Panc1 (cell line): ENCODE data around the gene TTC28. TPM values are rescaled to one million over a fixed set of nuclear protein-coding genes. Genes with fewer than 3 reads are reported as not detected.

Experiments used
- ATAC-seq: fragments of 200-7000 bp; cut with Tn5 transposase; 2 replicates; pipeline ENCODE4 v1.9.1; 2020; ENCODE audit warnings: mild to moderate bottlenecking, moderate library complexity
- BruUV-seq: library from RNA; stranded (reverse); fragments of 400-500 nt; replicated peaks from 2 replicates; lab custom pipeline; 2021; lab: Mats Ljungman, UMichigan
- CTCF ChIA-PET: fragments of 300-600 bp; sonication (Branson Sonifier 250); formaldehyde crosslinking; loops from one replicate; lab custom pipeline; 2022; ENCODE audit warnings: antibody characterized with exemption; lab: Charles Lee
- POLR2A ChIA-PET: fragments of 300-600 bp; sonication (Branson Sonifier 250); formaldehyde crosslinking; loops from one replicate; lab custom pipeline; 2022; ENCODE audit warnings: antibody characterized with exemption; lab: Charles Lee
- DNase-seq: peaks from one replicate; pipeline ENCODE4 v3.0.0-alpha.2; 2010; ENCODE audit warnings: low read depth, low spot score
- H3K27ac ChIP-seq: 2 replicates; pipeline ENCODE4 v1.5.1; 2011; ENCODE audit warnings: mild to moderate bottlenecking, low read length, inconsistent platforms
- H3K27me3 ChIP-seq: fragments of 200-500 bp; sonication (Bioruptor generic); 2 replicates; pipeline ENCODE4 v1.6.0; 2014; ENCODE audit warnings: low read length, inconsistent platforms; ENCODE audit not compliant: control insufficient read depth, insufficient read depth
- H3K36me3 ChIP-seq: fragments of 200-500 bp; sonication (Bioruptor generic); 2 replicates; pipeline ENCODE4 v1.5.1; 2014; ENCODE audit warnings: inconsistent platforms, mild to moderate bottlenecking, low read length, moderate library complexity; ENCODE audit not compliant: control insufficient read depth, insufficient read depth
- H3K4me1 ChIP-seq: 2 replicates; pipeline ENCODE4 v1.5.1; 2011; ENCODE audit warnings: inconsistent platforms, mild to moderate bottlenecking, low read length, moderate library complexity; ENCODE audit not compliant: control insufficient read depth, insufficient read depth
- H3K4me3 ChIP-seq, 2 experiments: 2 replicates each; pipeline ENCODE4 v1.5.1; 2011 to 2012; ENCODE audit warnings: low read depth in 2 of 2, low read length in 2 of 2, mild to moderate bottlenecking in 2 of 2, inconsistent platforms in 1 of 2, moderate library complexity in 1 of 2
- H3K9me3 ChIP-seq: fragments of 200-500 bp; sonication (Bioruptor generic); 2 replicates; pipeline ENCODE4 v1.5.1; 2014; ENCODE audit warnings: low read depth, mild to moderate bottlenecking, inconsistent platforms, low read length, moderate library complexity; ENCODE audit not compliant: control insufficient read depth, insufficient read depth
- CTCF ChIP-seq: fragments of 450-650 bp; IDR thresholded peaks from 2 replicates; pipeline ENCODE4 v1.5.1; 2017; ENCODE audit warnings: mild to moderate bottlenecking
- POLR2AphosphoS5 ChIP-seq: IDR thresholded peaks from 2 replicates; pipeline ENCODE4 v1.6.1; 2012; ENCODE audit warnings: mild to moderate bottlenecking, low read depth, low read length, moderate library complexity
- SIN3A ChIP-seq: IDR thresholded peaks from 2 replicates; pipeline ENCODE4 v1.6.1; 2012; ENCODE audit warnings: low read depth, mild to moderate bottlenecking, low read length, moderate library complexity, borderline replicate concordance; ENCODE audit not compliant: insufficient read depth
- TCF7L2 ChIP-seq: IDR thresholded peaks from 2 replicates; pipeline ENCODE4 v1.6.1; 2011; ENCODE audit warnings: mild to moderate bottlenecking, low read depth, low read length, inconsistent platforms
- in situ Hi-C: cut with HindIII; loops from 2 replicates; pipeline ENCODE4 v1.10.0; 2016; ENCODE audit warnings: low sequenced_read_pairs, low pct_unique_long_range_greater_than_20kb
- intact Hi-C: fragments of 100-400 bp; cut with micrococcal nuclease; formaldehyde crosslinking; loops from one replicate; pipeline ENCODE4 v1.10.0; 2022; ENCODE audit not compliant: unreplicated experiment
- total RNA-seq: library from RNA; stranded (reverse); gene quantifications from one replicate; pipeline ENCODE4 v1.2.1, GENCODE V29; 2021; ENCODE audit not compliant: unreplicated experiment
- TF ChIP-seq, protein P1 (sequence below), 2 experiments: IDR thresholded peaks; 2 replicates each; pipeline ENCODE4 v1.6.1; 2011 to 2012; ENCODE audit warnings: low read depth in 2 of 2, control low read depth in 1 of 2, low read length in 1 of 2, mild to moderate bottlenecking in 1 of 2, moderate library complexity in 1 of 2; ENCODE audit not compliant: insufficient read depth in 1 of 2

Gene TTC28
- total RNA-seq, 1 experiment from 2014 or later = 24.8 TPM

DNA sequence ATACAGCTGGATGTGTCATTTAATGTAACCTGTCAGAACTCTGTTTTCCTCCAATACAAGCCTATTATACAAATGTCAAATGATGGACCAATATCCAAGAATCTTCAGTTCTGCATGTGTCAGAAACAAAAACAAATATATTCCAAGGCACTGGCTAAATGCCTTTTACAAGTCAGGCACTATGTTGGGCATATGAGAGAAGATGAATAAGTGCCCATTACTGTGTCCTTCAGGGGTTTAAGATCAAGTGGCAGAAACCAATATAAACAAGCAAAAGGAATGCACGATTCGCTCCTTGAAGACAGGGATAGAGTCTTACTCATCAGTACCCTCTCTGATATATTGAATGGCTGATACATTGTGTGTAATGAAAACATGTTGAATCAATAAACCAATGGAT, 254.4 kb downstream of the TTC28 start:
- ChIA-PET POLR2A (no interaction called here), CTCF (no interaction called here)
- in situ Hi-C loops (no loop called here), intact Hi-C loops (no loop called here)
- Histone ChIP-seq H3K9me3 (no peaks in the 10 kb centered on the region), H3K4me1 (no peaks in the 10 kb centered on the region; the same call in 1 of the 2 replicates), H3K4me3 (no peak overlapping the region), H3K36me3 (no peaks in the 10 kb centered on the region), H3K27ac (no peak overlapping the region), H3K27me3 (no peaks in the 10 kb centered on the region)
- no peak for DNase-seq
- no peak for ATAC-seq
- no TSS peak for BruUV-seq
- TF ChIP-seq POLR2AphosphoS5 = no peak
- TF ChIP-seq TCF7L2 = no peak
- TF ChIP-seq, protein P1, sequence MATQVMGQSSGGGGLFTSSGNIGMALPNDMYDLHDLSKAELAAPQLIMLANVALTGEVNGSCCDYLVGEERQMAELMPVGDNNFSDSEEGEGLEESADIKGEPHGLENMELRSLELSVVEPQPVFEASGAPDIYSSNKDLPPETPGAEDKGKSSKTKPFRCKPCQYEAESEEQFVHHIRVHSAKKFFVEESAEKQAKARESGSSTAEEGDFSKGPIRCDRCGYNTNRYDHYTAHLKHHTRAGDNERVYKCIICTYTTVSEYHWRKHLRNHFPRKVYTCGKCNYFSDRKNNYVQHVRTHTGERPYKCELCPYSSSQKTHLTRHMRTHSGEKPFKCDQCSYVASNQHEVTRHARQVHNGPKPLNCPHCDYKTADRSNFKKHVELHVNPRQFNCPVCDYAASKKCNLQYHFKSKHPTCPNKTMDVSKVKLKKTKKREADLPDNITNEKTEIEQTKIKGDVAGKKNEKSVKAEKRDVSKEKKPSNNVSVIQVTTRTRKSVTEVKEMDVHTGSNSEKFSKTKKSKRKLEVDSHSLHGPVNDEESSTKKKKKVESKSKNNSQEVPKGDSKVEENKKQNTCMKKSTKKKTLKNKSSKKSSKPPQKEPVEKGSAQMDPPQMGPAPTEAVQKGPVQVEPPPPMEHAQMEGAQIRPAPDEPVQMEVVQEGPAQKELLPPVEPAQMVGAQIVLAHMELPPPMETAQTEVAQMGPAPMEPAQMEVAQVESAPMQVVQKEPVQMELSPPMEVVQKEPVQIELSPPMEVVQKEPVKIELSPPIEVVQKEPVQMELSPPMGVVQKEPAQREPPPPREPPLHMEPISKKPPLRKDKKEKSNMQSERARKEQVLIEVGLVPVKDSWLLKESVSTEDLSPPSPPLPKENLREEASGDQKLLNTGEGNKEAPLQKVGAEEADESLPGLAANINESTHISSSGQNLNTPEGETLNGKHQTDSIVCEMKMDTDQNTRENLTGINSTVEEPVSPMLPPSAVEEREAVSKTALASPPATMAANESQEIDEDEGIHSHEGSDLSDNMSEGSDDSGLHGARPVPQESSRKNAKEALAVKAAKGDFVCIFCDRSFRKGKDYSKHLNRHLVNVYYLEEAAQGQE (IDR thresholded peaks at IDR 0.05; ENCODE audit: insufficient read depth in 1 of 2, low read depth in 2 of 2, low read length in 1 of 2) = no peak
- TF ChIP-seq SIN3A = no peak
- TF ChIP-seq CTCF = no peak

DNA sequence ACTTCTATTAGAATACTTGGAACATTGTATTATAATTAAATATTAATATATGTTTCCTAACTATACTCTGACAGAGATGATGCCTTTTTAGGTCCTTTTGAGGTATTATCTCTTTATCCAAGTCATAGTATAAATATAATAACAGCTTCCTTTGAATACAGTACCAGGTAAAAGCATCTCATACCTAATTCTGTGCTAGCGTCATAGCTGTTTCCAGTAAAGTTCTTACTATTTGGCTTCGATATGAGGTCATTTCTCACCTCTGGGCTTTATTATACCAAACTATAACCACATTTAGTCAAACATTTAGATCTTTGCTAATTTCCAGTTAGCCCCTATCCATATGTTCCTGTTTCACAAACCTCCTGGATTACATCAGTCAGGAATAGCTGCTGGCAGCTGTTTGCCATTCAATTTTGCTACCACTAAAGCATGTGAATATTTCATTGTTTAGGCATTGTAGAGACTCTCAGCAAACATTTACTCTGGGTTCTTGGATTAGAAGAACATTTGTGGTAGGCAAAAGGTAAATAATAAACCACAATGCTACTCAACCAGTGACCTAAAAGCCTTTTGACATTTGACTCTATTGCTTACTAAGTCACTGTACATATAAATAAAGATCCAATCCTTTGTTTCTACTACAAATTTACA, 255.1 kb downstream of the TTC28 start:
- BruUV-seq = no TSS peak
- CTCF ChIA-PET = no interaction called here

More for the DNA sequence above, 255.1 kb downstream of the TTC28 start:
- no peaks in the 10 kb centered on the region for H3K9me3 ChIP-seq
- no peaks in the 10 kb centered on the region for H3K27me3 ChIP-seq
- H3K4me1 ChIP-seq = no peaks in the 10 kb centered on the region; the same call in 1 of the 2 replicates
- POLR2A ChIA-PET = no interaction called here
- in situ Hi-C loops = no loop called here
- H3K27ac ChIP-seq = no peak overlapping the region
- TF ChIP-seq CTCF = no peak
- TF ChIP-seq POLR2AphosphoS5 = no peak
- TF ChIP-seq, protein P1 (IDR thresholded peaks at IDR 0.05; ENCODE audit: insufficient read depth in 1 of 2, low read depth in 2 of 2, low read length in 1 of 2) = no peak
- no peak for TF ChIP-seq SIN3A
- TF ChIP-seq TCF7L2 = no peak
- ATAC-seq = no peak; the same call in 1 of the 2 replicates
- intact Hi-C loops = no loop called here
- DNase-seq = peak; percentile 36
- H3K4me3 ChIP-seq = no peak overlapping the region
- no peaks in the 10 kb centered on the region for H3K36me3 ChIP-seq
